Esophagus (tissue), 2 donors: Measurements from ENCODE around the gene POLR3G. TPM values are rescaled to one million over a fixed set of nuclear protein-coding genes. Genes with fewer than 3 reads are reported as not detected.

Source experiments
- H3K27ac ChIP-seq, 2 donors: one replicate each; pipeline ENCODE4 v1.5.1; 2013; ENCODE audit warnings: low read depth in 2 of 2, mild to moderate bottlenecking in 2 of 2, inconsistent platforms in 1 of 2, low read length in 1 of 2, moderate library complexity in 1 of 2
- H3K27me3 ChIP-seq, 2 donors: one replicate each; pipeline ENCODE4 v1.6.1; 2013; ENCODE audit warnings: low read length in 2 of 2, control low read depth in 1 of 2, mild to moderate bottlenecking in 1 of 2; ENCODE audit not compliant: insufficient read depth in 2 of 2, control insufficient read depth in 1 of 2
- H3K36me3 ChIP-seq, 2 donors: one replicate each; pipeline ENCODE4 v1.6.1; 2013; ENCODE audit warnings: low read length in 1 of 2; ENCODE audit not compliant: control insufficient read depth in 2 of 2, insufficient read depth in 2 of 2
- H3K4me1 ChIP-seq, 2 donors: one replicate each; pipeline ENCODE4 v1.6.1; 2013; ENCODE audit warnings: low read length in 1 of 2; ENCODE audit not compliant: control insufficient read depth in 2 of 2, insufficient read depth in 2 of 2
- H3K4me3 ChIP-seq, 2 donors: one replicate each; pipeline ENCODE4 v1.5.1; 2013; ENCODE audit warnings: low read length in 2 of 2, mild to moderate bottlenecking in 2 of 2, low read depth in 1 of 2, moderate library complexity in 1 of 2
- H3K9me3 ChIP-seq, 2 donors: one replicate each; pipeline ENCODE4 v1.6.1; 2013; ENCODE audit warnings: mild to moderate bottlenecking in 2 of 2, low read depth in 1 of 2, low read length in 1 of 2, moderate library complexity in 1 of 2; ENCODE audit not compliant: control insufficient read depth in 2 of 2, insufficient read depth in 1 of 2
- WGBS, 2 donors: extraction: QIAGEN DNeasy Blood & Tissue Kit; methylation state at CpG; one replicate each; pipeline ENCODE4 v1.1.7; 2013; 5-methylcytosine and 5-hydroxymethylcytosine counted together
- polyA plus RNA-seq, 2 donors: library from polyadenylated mRNA; stranded (reverse); fragments of 200-250 nt; gene quantifications; one replicate each; pipeline ENCODE4 v1.2.3, GENCODE V29; 2013
- donor health status: healthy with polysubstance abuse.
- donor health status: Bipolar disorder and iron deficiency.

POLR3G gene
- polyA plus RNA-seq, 2 donors: 1.9 to 3.4 TPM

DNA sequence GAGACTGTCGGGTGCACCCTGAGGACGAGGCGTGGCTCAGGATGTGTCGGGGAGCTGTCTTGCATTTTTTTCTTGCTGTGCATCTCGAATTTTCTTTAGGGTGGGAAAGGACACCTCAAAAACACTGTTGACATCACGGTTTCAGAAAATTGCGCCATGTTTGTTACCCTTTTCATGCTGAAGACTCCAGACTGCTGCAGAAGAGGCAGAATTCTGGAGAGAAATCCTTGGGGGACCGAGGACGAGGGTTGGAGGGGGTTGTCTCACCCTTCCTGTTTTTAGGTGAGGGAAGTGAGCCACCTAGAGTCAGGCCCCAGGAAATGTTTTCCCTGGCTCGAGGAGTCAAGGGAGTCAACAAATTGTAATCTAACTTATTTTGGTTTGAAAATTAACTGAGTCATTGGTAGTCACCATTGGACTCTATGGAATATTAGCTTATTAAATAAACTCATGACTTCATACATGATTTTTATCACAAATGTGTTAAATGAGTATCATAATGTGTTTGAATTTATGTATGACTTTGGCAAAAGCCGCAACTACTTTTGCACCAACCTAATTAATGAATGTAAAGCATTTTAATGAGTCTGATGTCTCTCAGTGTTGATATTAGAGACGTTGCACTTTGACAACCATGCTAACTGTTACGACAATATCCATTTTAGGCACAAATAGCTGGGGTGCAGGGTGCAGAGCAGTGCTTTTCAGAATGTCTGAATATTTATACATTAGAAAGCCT, 55.4 kb downstream of the POLR3G start:
- Histone ChIP-seq H3K4me1 (no peaks in the 10 kb centered on the region), H3K27me3 (peaks cover 0 to 4% of the 10 kb centered on the region in 2 donors), H3K27ac (peak overlapping the region; percentile 88 to 91), H3K4me3 (peak overlapping the region; percentile 83 to 88), H3K9me3 (no peaks in the 10 kb centered on the region), H3K36me3 (no peaks in the 10 kb centered on the region)
- 5 to 7% methylated on average over 13 of the region's 13 CpGs for WGBS, 2 donors

DNA sequence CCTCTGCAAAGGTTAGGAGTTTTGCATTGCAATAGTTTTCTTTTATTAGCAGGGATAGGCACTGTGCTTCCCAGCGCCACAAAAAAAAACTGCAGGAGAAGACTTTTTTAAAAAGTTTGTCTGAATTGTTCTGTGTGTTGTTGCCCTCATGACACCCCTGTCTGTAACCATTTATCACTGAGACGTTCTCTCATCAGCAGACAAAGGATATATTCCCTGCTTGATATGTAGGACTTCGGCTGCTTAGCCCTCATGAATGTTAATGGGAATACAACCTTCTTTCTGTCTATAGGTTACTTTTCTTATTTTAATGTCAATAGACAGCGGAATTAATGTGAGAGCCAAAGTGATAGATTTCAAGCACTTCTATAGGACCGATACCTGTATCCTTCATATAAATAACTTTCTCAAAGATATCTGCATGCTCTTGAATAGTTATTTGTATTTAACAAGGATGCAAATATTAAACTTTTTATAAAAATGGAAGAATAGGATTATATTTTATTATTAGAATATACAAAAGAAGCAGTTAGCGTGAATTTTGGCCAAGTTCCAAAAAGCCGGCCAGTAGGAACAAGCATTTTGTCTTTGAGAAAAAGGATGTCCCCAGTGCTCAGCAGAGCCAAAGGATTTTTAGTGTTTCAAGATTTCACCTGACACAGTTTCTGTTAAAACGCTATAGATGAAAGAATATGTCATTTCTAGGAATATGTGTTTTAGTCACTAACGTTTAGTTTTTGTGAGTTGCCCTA, 56.2 kb downstream of the POLR3G start:
- Histone ChIP-seq H3K9me3 (no peaks in the 10 kb centered on the region), H3K27me3 (peaks cover 0 to 4% of the 10 kb centered on the region in 2 donors), H3K36me3 (no peaks in the 10 kb centered on the region), H3K4me1 (no peaks in the 10 kb centered on the region), H3K27ac (no peak overlapping the region), H3K4me3 (no peak overlapping the region)
- 39 to 47% methylated on average over 9 of the region's 9 CpGs for WGBS, 2 donors

GRCh38 chr5:90533794-90534193, 59.1 kb downstream of the POLR3G start:
- WGBS, 2 donors: 75 to 80% methylated on average over 3 of the region's 3 CpGs
- H3K4me3 ChIP-seq: no peak overlapping the region
- peaks cover 0 to 4% of the 10 kb centered on the region in 2 donors for H3K27me3 ChIP-seq
- H3K36me3 ChIP-seq: no peaks in the 10 kb centered on the region
- H3K4me1 ChIP-seq: no peaks in the 10 kb centered on the region
- no peak overlapping the region for H3K27ac ChIP-seq
- no peaks in the 10 kb centered on the region for H3K9me3 ChIP-seq

DNA sequence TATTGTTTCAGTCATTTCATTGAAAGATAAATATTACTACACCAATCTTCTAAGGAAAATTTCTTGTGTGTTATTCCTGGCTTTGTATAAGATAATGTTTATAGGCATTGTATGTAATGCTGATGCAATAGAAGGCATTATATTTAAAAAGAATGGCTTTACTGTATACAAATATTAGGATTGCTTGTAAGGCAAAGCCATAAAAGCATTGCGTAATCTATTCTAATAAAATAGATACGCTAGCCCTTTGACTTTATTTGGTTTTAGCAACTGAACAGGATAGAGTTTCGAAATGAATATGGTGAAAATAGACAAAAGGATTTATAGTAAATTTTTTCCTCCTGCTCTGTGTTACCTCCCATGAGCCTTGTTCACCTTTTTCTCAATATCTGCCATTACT, 60.3 kb downstream of the POLR3G start:
- WGBS, 2 donors: 72 to 81% methylated on average over 3 of the region's 3 CpGs
- no peaks in the 10 kb centered on the region for H3K9me3 ChIP-seq

DNA sequence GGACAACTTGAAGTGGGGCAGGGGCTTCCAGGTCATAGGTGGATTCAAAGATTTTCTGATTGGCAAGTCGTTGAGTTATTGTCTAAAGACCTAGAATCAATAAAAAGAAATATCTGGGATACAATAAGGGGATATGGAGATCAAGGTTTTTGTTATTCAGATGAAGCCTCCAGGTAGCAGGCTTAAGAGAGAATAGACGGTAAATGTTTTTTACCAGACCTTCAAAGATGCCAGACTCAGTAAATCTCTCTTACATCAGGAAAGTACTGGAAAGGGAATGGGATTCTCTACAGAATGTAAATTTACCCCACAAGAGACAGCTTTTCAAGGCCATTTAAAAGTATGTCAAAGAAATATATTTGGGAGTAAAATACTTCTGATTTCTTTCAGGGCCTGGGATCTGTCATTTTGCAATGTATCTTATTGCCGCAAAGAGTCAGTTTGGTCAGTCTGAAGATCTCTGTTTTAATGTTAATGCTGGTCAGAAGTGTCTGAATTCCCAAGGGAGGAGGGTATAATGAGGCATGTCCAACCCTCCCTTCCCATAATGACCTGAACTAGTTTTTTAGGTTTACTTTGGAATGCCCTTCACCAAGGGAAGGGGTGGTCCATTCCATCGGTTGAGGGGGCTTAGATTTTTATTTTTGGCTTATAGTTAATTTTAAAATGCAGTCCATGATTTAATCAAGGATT, 68.3 kb downstream of the POLR3G start:
- Histone ChIP-seq H3K27me3 (peaks cover 0 to 3% of the 10 kb centered on the region in 2 donors), H3K4me3 (no peak overlapping the region), H3K9me3 (no peaks in the 10 kb centered on the region), H3K4me1 (no peaks in the 10 kb centered on the region), H3K36me3 (no peaks in the 10 kb centered on the region), H3K27ac (no peak overlapping the region)
- WGBS, 2 donors: 59 to 75% methylated on average over 4 of the region's 4 CpGs

More for the DNA sequence above, 60.3 kb downstream of the POLR3G start:
- no peak overlapping the region for H3K27ac ChIP-seq
- no peak overlapping the region for H3K4me3 ChIP-seq
- no peaks in the 10 kb centered on the region for H3K4me1 ChIP-seq
- H3K27me3 ChIP-seq: peaks cover 0 to 4% of the 10 kb centered on the region in 2 donors
- no peaks in the 10 kb centered on the region for H3K36me3 ChIP-seq

DNA sequence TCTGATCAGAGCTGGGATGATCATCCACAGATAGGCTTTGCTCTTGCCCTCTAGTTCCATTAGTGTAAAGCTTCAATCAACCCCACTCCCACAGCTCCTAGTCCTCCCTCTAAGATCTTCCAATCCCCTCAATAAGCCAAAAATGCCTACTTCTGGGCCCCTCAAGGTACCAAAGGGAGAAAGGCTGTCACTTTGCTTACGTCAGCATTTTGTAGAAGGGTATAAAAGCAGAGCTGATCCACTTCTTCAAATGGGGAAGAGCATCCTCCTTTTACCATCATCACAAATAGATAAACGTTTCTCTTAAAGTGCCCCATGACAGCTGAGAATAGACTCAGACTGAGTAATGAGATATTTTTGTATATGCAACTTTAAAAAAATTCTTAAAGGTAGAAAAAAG, 70.8 kb downstream of the POLR3G start:
- Histone ChIP-seq H3K4me3 (no peak overlapping the region), H3K36me3 (no peaks in the 10 kb centered on the region), H3K9me3 (no peaks in the 10 kb centered on the region), H3K27me3 (peaks cover 0 to 3% of the 10 kb centered on the region in 2 donors), H3K4me1 (no peaks in the 10 kb centered on the region), H3K27ac (no peak overlapping the region)
- WGBS, 2 donors: 74 to 77% methylated on average over 2 of the region's 2 CpGs

DNA sequence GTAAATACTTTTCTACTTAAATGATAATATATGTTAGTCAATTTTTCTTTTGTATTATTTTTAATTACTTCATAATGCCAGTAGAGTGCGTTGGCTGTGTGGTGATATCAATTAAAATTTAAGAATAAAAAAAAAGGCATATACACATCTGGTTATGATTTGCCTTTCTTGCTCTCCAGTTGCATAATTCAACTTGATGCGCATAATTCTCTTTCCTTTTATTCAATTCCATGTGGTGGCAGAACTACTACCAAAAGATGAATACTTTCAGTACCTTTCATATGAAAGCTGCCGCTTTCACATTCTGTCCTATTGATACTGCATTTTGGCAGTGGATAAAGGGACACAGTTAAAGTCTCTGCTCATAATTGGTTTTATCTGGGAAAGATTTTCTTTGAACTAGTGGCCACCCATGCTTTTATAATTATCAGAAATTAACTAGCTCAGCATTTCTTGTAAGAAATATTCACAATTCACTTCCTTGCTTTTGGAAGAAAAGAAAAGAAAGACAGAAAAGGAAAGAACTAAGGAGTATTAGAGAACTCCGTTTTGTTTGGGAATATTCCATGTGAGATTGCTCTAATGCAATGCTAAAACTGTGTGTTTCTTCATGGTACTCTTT, 71.7 kb downstream of the POLR3G start:
- Histone ChIP-seq H3K9me3 (no peaks in the 10 kb centered on the region), H3K27me3 (peaks cover 3% of the 10 kb centered on the region in 2 donors), H3K4me3 (no peak overlapping the region), H3K36me3 (no peaks in the 10 kb centered on the region), H3K27ac (no peak overlapping the region), H3K4me1 (no peaks in the 10 kb centered on the region)
- 75 to 82% methylated on average over 4 of the region's 4 CpGs for WGBS, 2 donors

DNA sequence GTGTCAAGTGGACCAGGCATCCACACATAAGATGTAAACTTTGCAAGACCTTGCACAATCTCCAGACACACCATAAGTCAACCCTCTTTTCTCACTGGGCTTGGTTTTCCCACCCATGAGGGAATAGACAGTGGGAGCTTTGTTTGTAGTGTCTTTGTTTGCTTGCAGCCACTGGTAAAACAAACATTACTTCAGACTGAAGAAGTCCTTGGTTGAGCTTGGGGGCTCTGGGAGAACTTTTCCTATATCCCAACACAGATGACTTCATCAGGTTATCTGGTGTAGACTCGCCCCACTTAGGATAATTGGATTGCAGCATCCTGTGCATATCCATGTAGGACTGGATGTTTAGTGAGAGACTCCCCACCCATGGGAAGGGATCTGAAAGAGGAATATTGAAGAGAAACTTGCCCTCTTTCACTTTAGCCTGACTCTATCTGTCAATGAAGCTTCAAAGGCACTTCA, 72.4 kb downstream of the POLR3G start:
- Histone ChIP-seq H3K9me3 (no peaks in the 10 kb centered on the region), H3K4me3 (no peak overlapping the region), H3K36me3 (no peaks in the 10 kb centered on the region), H3K4me1 (no peaks in the 10 kb centered on the region), H3K27me3 (peaks cover 3% of the 10 kb centered on the region in 2 donors), H3K27ac (no peak overlapping the region)
- WGBS, 2 donors: 46 to 66% methylated on average over 1 of the region's 1 CpG

- Histone ChIP-seq H3K27ac (no peak overlapping the region), H3K4me3 (no peak overlapping the region), H3K4me1 (no peaks in the 10 kb centered on the region), H3K9me3 (no peaks in the 10 kb centered on the region), H3K36me3 (no peaks in the 10 kb centered on the region), H3K27me3 (peaks cover 3% of the 10 kb centered on the region in 2 donors)
- WGBS, 2 donors: 20 to 22% methylated on average over 5 of the region's 5 CpGs
Observed at GRCh38 chr5:90548069-90548593, 73.5 kb downstream of the POLR3G start.
